DOHH2 (cell line): ENCODE results near the gene ZNF286A.
"Not testable (repeated sequence)": the region's sequence is repeated elsewhere in the genome, so short reads cannot be mapped to it uniquely, and the experiment has no call there.

ENCODE experiments used
- H3F3A ChIP-seq: fragments of 200-600 bp; sonication (generic), shearing (Covaris generic); 2 replicates; pipeline ENCODE4 v1.6.0; 2016; ENCODE audit warnings: antibody characterized with exemption, mild to moderate bottlenecking; ENCODE audit not compliant: control insufficient read depth, insufficient read depth
- H3K27ac ChIP-seq: fragments of 200-600 bp; sonication (generic); 2 replicates; pipeline ENCODE4 v1.5.1; 2014; ENCODE audit warnings: low read depth, mild to moderate bottlenecking, low read length, moderate library complexity
- H3K27me3 ChIP-seq: fragments of 200-600 bp; sonication (generic); 2 replicates; pipeline ENCODE4 v1.6.1; 2014; ENCODE audit warnings: mild to moderate bottlenecking, low read length, mixed read lengths; ENCODE audit not compliant: control insufficient read depth
- H3K36me3 ChIP-seq: fragments of 200-600 bp; sonication (generic); 2 replicates; pipeline ENCODE4 v1.6.1; 2014; ENCODE audit warnings: mild to moderate bottlenecking, low read length, moderate library complexity, mixed read lengths; ENCODE audit not compliant: control insufficient read depth
- H3K4me1 ChIP-seq: fragments of 200-600 bp; sonication (generic); 2 replicates; pipeline ENCODE4 v1.6.1; 2014; ENCODE audit warnings: mild to moderate bottlenecking, low read length, mixed read lengths; ENCODE audit not compliant: control insufficient read depth
- H3K4me2 ChIP-seq: fragments of 200-600 bp; sonication (generic); 2 replicates; pipeline ENCODE4 v1.6.0; 2014; ENCODE audit warnings: mild to moderate bottlenecking, low read length, moderate library complexity
- H3K4me3 ChIP-seq: fragments of 200-600 bp; sonication (generic); 2 replicates; pipeline ENCODE4 v1.5.1; 2014; ENCODE audit warnings: mild to moderate bottlenecking, low read length, mixed read lengths
- H3K79me2 ChIP-seq: fragments of 200-600 bp; sonication (generic); 2 replicates; pipeline ENCODE4 v1.6.1; 2014; ENCODE audit warnings: mild to moderate bottlenecking, low read length, mixed read lengths; ENCODE audit not compliant: control insufficient read depth
- H3K9me2 ChIP-seq: fragments of 200-600 bp; sonication (generic); replicated peaks from 2 replicates; pipeline ENCODE4 v1.6.1; 2014; ENCODE audit warnings: mild to moderate bottlenecking, low read length, mixed read lengths; ENCODE audit not compliant: control insufficient read depth
- H3K9me3 ChIP-seq: fragments of 200-600 bp; sonication (generic); 2 replicates; pipeline ENCODE4 v1.6.1; 2014; ENCODE audit warnings: antibody characterized with exemption, low read length, mixed read lengths; ENCODE audit not compliant: control insufficient read depth, insufficient read depth
- H4K20me1 ChIP-seq: fragments of 200-600 bp; sonication (generic); 2 replicates; pipeline ENCODE4 v1.6.0; 2014; ENCODE audit warnings: low read depth, mild to moderate bottlenecking, antibody characterized with exemption, low read length, moderate library complexity; ENCODE audit not compliant: control insufficient read depth, insufficient read depth
- EZH2phosphoT487 ChIP-seq: fragments of 200-600 bp; sonication (generic); IDR thresholded peaks from 2 replicates; pipeline ENCODE4 v1.6.1; 2017; ENCODE audit warnings: borderline replicate concordance, mild to moderate bottlenecking, antibody characterized with exemption, low read length, moderate library complexity, mixed read lengths
- TF ChIP-seq, protein P1 (sequence below): fragments of 200-600 bp; sonication (generic); IDR thresholded peaks from one replicate; pipeline ENCODE4 v1.5.1; 2014; ENCODE audit warnings: antibody characterized with exemption, mild to moderate bottlenecking, low read depth, low read length; ENCODE audit not compliant: poor library complexity, severe bottlenecking

Gene ZNF286A

GRCh38 chr17:15744074-15744676, 44.6 kb downstream of the ZNF286A start:
- no peak overlapping the region for H3K27ac ChIP-seq
- H3K4me3 ChIP-seq: no peak overlapping the region
- H4K20me1 ChIP-seq: no peaks in the 10 kb centered on the region
- no peaks in the 10 kb centered on the region for H3F3A ChIP-seq
- H3K4me1 ChIP-seq: peaks cover 15% of the 10 kb centered on the region
- H3K9me3 ChIP-seq: no peaks in the 10 kb centered on the region
- TF ChIP-seq EZH2phosphoT487: no peak
- TF ChIP-seq, protein P1, sequence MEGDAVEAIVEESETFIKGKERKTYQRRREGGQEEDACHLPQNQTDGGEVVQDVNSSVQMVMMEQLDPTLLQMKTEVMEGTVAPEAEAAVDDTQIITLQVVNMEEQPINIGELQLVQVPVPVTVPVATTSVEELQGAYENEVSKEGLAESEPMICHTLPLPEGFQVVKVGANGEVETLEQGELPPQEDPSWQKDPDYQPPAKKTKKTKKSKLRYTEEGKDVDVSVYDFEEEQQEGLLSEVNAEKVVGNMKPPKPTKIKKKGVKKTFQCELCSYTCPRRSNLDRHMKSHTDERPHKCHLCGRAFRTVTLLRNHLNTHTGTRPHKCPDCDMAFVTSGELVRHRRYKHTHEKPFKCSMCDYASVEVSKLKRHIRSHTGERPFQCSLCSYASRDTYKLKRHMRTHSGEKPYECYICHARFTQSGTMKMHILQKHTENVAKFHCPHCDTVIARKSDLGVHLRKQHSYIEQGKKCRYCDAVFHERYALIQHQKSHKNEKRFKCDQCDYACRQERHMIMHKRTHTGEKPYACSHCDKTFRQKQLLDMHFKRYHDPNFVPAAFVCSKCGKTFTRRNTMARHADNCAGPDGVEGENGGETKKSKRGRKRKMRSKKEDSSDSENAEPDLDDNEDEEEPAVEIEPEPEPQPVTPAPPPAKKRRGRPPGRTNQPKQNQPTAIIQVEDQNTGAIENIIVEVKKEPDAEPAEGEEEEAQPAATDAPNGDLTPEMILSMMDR: no peak
- no peaks in the 10 kb centered on the region for H3K79me2 ChIP-seq
- H3K27me3 ChIP-seq: no peaks in the 10 kb centered on the region; the same call in 1 of the 2 replicates
- H3K4me2 ChIP-seq: no peak overlapping the region
- H3K9me2 ChIP-seq: no peaks in the 10 kb centered on the region
- H3K36me3 ChIP-seq: no peaks in the 10 kb centered on the region

GRCh38 chr17:15744885-15745284, 45.3 kb downstream of the ZNF286A start:
- Histone ChIP-seq H3K4me1 (peaks cover 15% of the 10 kb centered on the region), H3K9me3 (no peaks in the 10 kb centered on the region), H3K4me3 (no peak overlapping the region), H3K36me3 (no peaks in the 10 kb centered on the region), H3K79me2 (no peaks in the 10 kb centered on the region), H3F3A (no peaks in the 10 kb centered on the region), H4K20me1 (no peaks in the 10 kb centered on the region), H3K27ac (no peak overlapping the region), H3K9me2 (no peaks in the 10 kb centered on the region), H3K27me3 (no peaks in the 10 kb centered on the region; the same call in 1 of the 2 replicates), H3K4me2 (no peak overlapping the region)
- no peak for TF ChIP-seq EZH2phosphoT487
- TF ChIP-seq, protein P1: no peak

GRCh38 chr17:15749403-15749802, 49.9 kb downstream of the ZNF286A start:
- H3F3A ChIP-seq, H3K9me2 ChIP-seq, H4K20me1 ChIP-seq, H3K9me3 ChIP-seq, H3K27ac ChIP-seq, H3K36me3 ChIP-seq, H3K4me2 ChIP-seq, H3K79me2 ChIP-seq, H3K4me3 ChIP-seq, H3K27me3 ChIP-seq: not testable (repeated sequence)
- peaks cover 15% of the 10 kb centered on the region for H3K4me1 ChIP-seq

DNA sequence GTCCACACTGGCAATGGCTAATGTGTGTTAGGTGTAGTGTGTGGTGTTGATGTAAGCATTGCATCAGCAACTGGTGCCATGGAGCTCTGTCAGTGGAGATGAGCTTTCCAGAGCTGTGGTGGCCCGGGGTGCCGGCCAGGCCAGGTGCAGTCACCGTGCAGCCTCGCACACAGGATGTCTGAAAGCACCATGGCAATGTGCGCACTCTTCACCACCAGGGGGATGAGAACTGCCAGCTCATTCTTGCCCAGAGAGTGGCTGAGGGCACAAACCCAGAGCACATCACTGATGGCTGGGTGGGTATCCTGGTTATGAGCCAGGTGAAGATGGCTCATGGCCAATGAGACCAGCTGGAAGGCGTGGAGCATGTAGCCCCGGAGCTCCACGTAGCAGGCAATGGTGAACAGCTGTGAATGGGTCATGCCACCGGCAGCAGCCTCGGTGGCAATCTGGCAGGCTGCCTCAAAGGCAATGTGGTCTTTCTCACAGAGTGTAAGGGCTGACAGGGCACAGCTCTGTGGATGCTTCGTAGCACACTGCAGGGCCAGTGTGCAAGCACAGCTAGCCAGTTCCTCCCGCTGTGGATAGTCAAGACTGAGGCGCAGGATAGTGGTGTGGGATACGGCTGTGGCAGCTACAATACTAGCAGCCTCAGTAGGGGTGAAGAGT, 69.4 kb downstream of the ZNF286A start:
- H4K20me1 ChIP-seq, H3K36me3 ChIP-seq, H3F3A ChIP-seq, H3K4me2 ChIP-seq, H3K79me2 ChIP-seq, H3K4me1 ChIP-seq, H3K9me2 ChIP-seq, H3K4me3 ChIP-seq, H3K27me3 ChIP-seq, H3K9me3 ChIP-seq, H3K27ac ChIP-seq: not testable (repeated sequence)
